Measurements from ENCODE around the gene NINJ2.

GRCh38 chr12:685388-685787, 22.1 kb upstream of the NINJ2 start:
- TF ChIP-seq POLR2A (IDR thresholded peaks at IDR 0.05) (no peak), CTCF (IDR thresholded peaks at IDR 0.05) (no peak)
